ENCODE data around the gene AUTS2.

DNA sequence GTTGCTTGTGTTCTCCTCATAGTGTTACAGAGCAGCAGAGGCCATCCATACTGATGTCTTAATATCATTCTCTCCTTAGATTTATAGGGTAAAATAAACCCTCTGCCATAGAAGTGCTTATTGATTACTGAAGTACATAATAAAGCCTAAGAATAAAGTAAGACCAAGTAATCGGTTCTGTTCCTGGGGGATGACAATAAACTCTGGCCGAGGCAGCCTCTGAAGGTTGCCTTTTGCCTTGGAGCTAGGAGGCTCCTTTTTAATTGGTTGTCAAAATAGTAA lies 822.0 kb downstream of the AUTS2 start:
- TF ChIP-seq NR2C2 (IDR thresholded peaks at IDR 0.05; ENCODE audit: borderline replicate concordance, control insufficient read depth, insufficient read length, low read depth) (no peak), JUNB (IDR thresholded peaks at IDR 0.05) (no peak), NFIC (IDR thresholded peaks at IDR 0.05; ENCODE audit: low read depth, low read length) (no peak)
- TF ChIP-seq, protein P1, sequence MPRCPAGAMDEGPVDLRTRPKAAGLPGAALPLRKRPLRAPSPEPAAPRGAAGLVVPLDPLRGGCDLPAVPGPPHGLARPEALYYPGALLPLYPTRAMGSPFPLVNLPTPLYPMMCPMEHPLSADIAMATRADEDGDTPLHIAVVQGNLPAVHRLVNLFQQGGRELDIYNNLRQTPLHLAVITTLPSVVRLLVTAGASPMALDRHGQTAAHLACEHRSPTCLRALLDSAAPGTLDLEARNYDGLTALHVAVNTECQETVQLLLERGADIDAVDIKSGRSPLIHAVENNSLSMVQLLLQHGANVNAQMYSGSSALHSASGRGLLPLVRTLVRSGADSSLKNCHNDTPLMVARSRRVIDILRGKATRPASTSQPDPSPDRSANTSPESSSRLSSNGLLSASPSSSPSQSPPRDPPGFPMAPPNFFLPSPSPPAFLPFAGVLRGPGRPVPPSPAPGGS (IDR thresholded peaks at IDR 0.05; ENCODE audit: borderline replicate concordance, insufficient read depth, low read depth, low read length, poor library complexity, severe bottlenecking) = no peak

Data from GM12878 (cell line).